GM12891 (cell line): ENCODE results near the gene KCNK2.

Experiments
- POLR2A ChIP-seq: IDR thresholded peaks from 2 replicates; pipeline ENCODE4 v1.6.1; 2011; ENCODE audit warnings: low read depth, low read length, control low read depth
- SPI1 ChIP-seq: IDR thresholded peaks from 2 replicates; pipeline ENCODE4 v1.6.1; 2011; ENCODE audit warnings: low read depth, low read length, control low read depth

- TF ChIP-seq POLR2A (no peak), SPI1 (no peak)
Observed at GRCh38 chr1:215166886-215167285, 84.3 kb downstream of the KCNK2 start.
